Gastroesophageal sphincter (tissue), 4 donors: ENCODE results near the gene JARID2. TPM values are rescaled to one million over a fixed set of nuclear protein-coding genes. Genes with fewer than 3 reads are reported as not detected.

Source experiments
- ATAC-seq: fragments of 150-250 bp; one replicate; pipeline ENCODE4 v1.9.1; 2016; ENCODE audit warnings: mild to moderate bottlenecking, moderate library complexity
- H3K27ac ChIP-seq, 4 donors: fragments of 200-600 bp; sonication (generic) in 3 of 4; 1 replicate in 3 of 4; 2 replicates in 1 of 4; pipeline ENCODE4 v1.5.1; 2016 to 2019
- H3K27me3 ChIP-seq: fragments of 200-600 bp; sonication (generic); one replicate; pipeline ENCODE4 v1.5.1; 2019
- H3K36me3 ChIP-seq, 2 donors: fragments of 200-600 bp; sonication (generic); one replicate each; pipeline ENCODE4 v1.5.1; 2019; ENCODE audit warnings: control low read depth in 1 of 2
- H3K4me1 ChIP-seq, 3 donors: fragments of 200-600 bp; sonication (generic); 1 replicate in 2 of 3; 2 replicates in 1 of 3; pipeline ENCODE4 v1.5.1; 2016 to 2019; ENCODE audit warnings: control low read depth in 2 of 3
- H3K4me3 ChIP-seq, 2 donors: fragments of 200-600 bp; sonication (generic); one replicate each; pipeline ENCODE4 v1.5.1; 2019; ENCODE audit warnings: mild to moderate bottlenecking in 1 of 2, moderate library complexity in 1 of 2
- H3K9me3 ChIP-seq, 3 donors: fragments of 200-600 bp; sonication (generic); one replicate each; pipeline ENCODE4 v1.5.1; 2017 to 2019; ENCODE audit warnings: control low read depth in 2 of 3
- CTCF ChIP-seq, 4 experiments: fragments of 200-600 bp in 2 of 4; fragments of 450-650 bp in 2 of 4; sonication (generic) in 1 of 4; IDR thresholded peaks; one replicate each; pipeline ENCODE4 v1.5.1; 2017 to 2019; ENCODE audit warnings: antibody characterized with exemption in 4 of 4, mild to moderate bottlenecking in 2 of 4, moderate library complexity in 2 of 4
- EP300 ChIP-seq: sonication (generic); formaldehyde crosslinking; IDR thresholded peaks from one replicate; pipeline ENCODE4 v1.6.1; 2017; ENCODE audit warnings: antibody characterized with exemption, mild to moderate bottlenecking
- POLR2A ChIP-seq, 2 donors: fragments of 450-650 bp; IDR thresholded peaks; one replicate each; pipeline ENCODE4 v1.6.1; 2017; ENCODE audit warnings: antibody characterized with exemption in 2 of 2, mild to moderate bottlenecking in 2 of 2, moderate library complexity in 1 of 2
- POLR2AphosphoS5 ChIP-seq: sonication (generic); formaldehyde crosslinking; IDR thresholded peaks from one replicate; pipeline ENCODE4 v1.6.1; 2017; ENCODE audit warnings: antibody characterized with exemption
- WGBS, 2 donors: methylation state at CpG; one replicate each; pipeline ENCODE4 v1.1.5; 2018; ENCODE audit warnings: low coverage in 1 of 2; 5-methylcytosine and 5-hydroxymethylcytosine counted together
- total RNA-seq, 4 donors: library from RNA; depleted of rRNA; stranded (reverse); fragments of >200 nt; gene quantifications; one replicate each; pipeline ENCODE4 v1.1.0, GENCODE V29; 2016

Gene JARID2
- total RNA-seq, 4 donors from 2014 or later = 6.8 to 12.3 (median 8.5) TPM

GRCh38 chr6:15213838-15214400, 31.9 kb upstream of the JARID2 start:
- no peak overlapping the region for H3K27ac ChIP-seq
- TF ChIP-seq EP300 = no peak
- TF ChIP-seq POLR2A (IDR thresholded peaks at IDR 0.05) = no peak
- TF ChIP-seq CTCF (IDR thresholded peaks at IDR 0.05) = no peak
- TF ChIP-seq POLR2AphosphoS5 = no peak
- no peaks in the 10 kb centered on the region for H3K36me3 ChIP-seq
- no peak for ATAC-seq
- no peaks in the 10 kb centered on the region for H3K4me1 ChIP-seq
- no peaks in the 10 kb centered on the region for H3K9me3 ChIP-seq
- 89 to 97% methylated on average over 7 of the region's 7 CpGs for WGBS, 2 donors
- H3K4me3 ChIP-seq = no peak overlapping the region
- H3K27me3 ChIP-seq = no peaks in the 10 kb centered on the region

- H3K9me3 ChIP-seq = no peaks in the 10 kb centered on the region
- H3K27me3 ChIP-seq = no peaks in the 10 kb centered on the region
- no peak for ATAC-seq
- no peak overlapping the region for H3K4me3 ChIP-seq
- TF ChIP-seq CTCF (IDR thresholded peaks at IDR 0.05) (no peak), POLR2A (IDR thresholded peaks at IDR 0.05) (no peak), EP300 (no peak), POLR2AphosphoS5 (no peak)
- peaks cover 0 to 9% (median 5%) of the 10 kb centered on the region in 3 donors for H3K4me1 ChIP-seq
- 80 to 88% methylated on average over 3 to 11 of the region's 18 CpGs for WGBS, 2 donors
- no peak overlapping the region for H3K27ac ChIP-seq
- H3K36me3 ChIP-seq = no peaks in the 10 kb centered on the region
Measured at GRCh38 chr6:15218401-15218800, 27.5 kb upstream of the JARID2 start.

GRCh38 chr6:15220062-15220461, 25.8 kb upstream of the JARID2 start:
- ATAC-seq = no peak
- Histone ChIP-seq H3K27me3 (no peaks in the 10 kb centered on the region), H3K4me3 (no peak overlapping the region), H3K27ac (no peak overlapping the region), H3K9me3 (no peaks in the 10 kb centered on the region), H3K36me3 (no peaks in the 10 kb centered on the region), H3K4me1 (peaks cover 0 to 9% (median 5%) of the 10 kb centered on the region in 3 donors)
- WGBS, 2 donors = 71 to 88% methylated on average over 1 of the region's 2 CpGs
- TF ChIP-seq EP300 (no peak), POLR2A (IDR thresholded peaks at IDR 0.05) (no peak), POLR2AphosphoS5 (no peak), CTCF (IDR thresholded peaks at IDR 0.05) (no peak)

- no peak for TF ChIP-seq POLR2A (IDR thresholded peaks at IDR 0.05)
- no peak for TF ChIP-seq EP300
- no peak for TF ChIP-seq CTCF (IDR thresholded peaks at IDR 0.05)
- no peak for TF ChIP-seq POLR2AphosphoS5
Measured at GRCh38 chr6:15227827-15228318, 18.0 kb upstream of the JARID2 start.

GRCh38 chr6:15230827-15231226, 15.0 kb upstream of the JARID2 start:
- Histone ChIP-seq H3K36me3 (no peaks in the 10 kb centered on the region), H3K27ac (no peak overlapping the region), H3K4me3 (no peak overlapping the region), H3K27me3 (no peaks in the 10 kb centered on the region), H3K4me1 (no peaks in the 10 kb centered on the region), H3K9me3 (no peaks in the 10 kb centered on the region)
- no peak for TF ChIP-seq EP300
- TF ChIP-seq POLR2A (IDR thresholded peaks at IDR 0.05) = no peak
- TF ChIP-seq CTCF (IDR thresholded peaks at IDR 0.05) = no peak
- TF ChIP-seq POLR2AphosphoS5 = no peak
- 53 to 94% methylated on average over 2 of the region's 3 CpGs for WGBS, 2 donors
- no peak for ATAC-seq

More at GRCh38 chr6:15227827-15228318, 18.0 kb upstream of the JARID2 start:
- no peak for ATAC-seq
- no peak overlapping the region for H3K27ac ChIP-seq
- 87 to 100% methylated on average over 5 of the region's 7 CpGs for WGBS, 2 donors
- H3K4me1 ChIP-seq = no peaks in the 10 kb centered on the region
- H3K4me3 ChIP-seq = no peak overlapping the region
- no peaks in the 10 kb centered on the region for H3K9me3 ChIP-seq
- no peaks in the 10 kb centered on the region for H3K27me3 ChIP-seq
- H3K36me3 ChIP-seq = no peaks in the 10 kb centered on the region
